ENCODE data around the gene KRT9. TPM values are rescaled to one million over a fixed set of nuclear protein-coding genes. Genes with fewer than 3 reads are reported as not detected.
"Not testable (repeated sequence)": the region's sequence is repeated elsewhere in the genome, so short reads cannot be mapped to it uniquely, and the experiment has no call there.

Gene KRT9
- total and polyA plus RNA-seq, 3 experiments from 2014 or later = not detected

GRCh38 chr17:41583137-41584127 is 11.6 kb upstream of the KRT9 start:
- no peaks in the 10 kb centered on the region for H3K36me3 Mint-ChIP-seq
- CTCF ChIA-PET = interaction anchor here (0.8 to 1.4 kb wide), 2 partner anchors 34 to 80 kb away, joined by 3 read pairs; no protein-coding TSS in a partner anchor
- H3K4me3 Mint-ChIP-seq = no peak overlapping the region
- Histone ChIP-seq H3K4me1 (ENCODE audit: insufficient read depth, low read length) (no peaks in the 10 kb centered on the region), H3K27ac (ENCODE audit: low read depth, low read length) (no peak overlapping the region), H3K9me3 (ENCODE audit: low read length) (no peaks in the 10 kb centered on the region), H3K36me3 (ENCODE audit: insufficient read depth, low read length) (no peaks in the 10 kb centered on the region), H3K27me3 (ENCODE audit: insufficient read depth, low read length, poor library complexity, severe bottlenecking) (peaks cover 2% of the 10 kb centered on the region), H3K4me3 (ENCODE audit: low read length) (no peak overlapping the region)
- H3K27me3 Mint-ChIP-seq = peaks cover 22 to 54% of the 10 kb centered on the region in 2 donors
- peaks cover 0 to 5% (median 0%) of the 10 kb centered on the region in 3 donors for H3K4me1 Mint-ChIP-seq
- no peak for DNase-seq
- POLR2A ChIA-PET = no interaction called here
- H3K27ac Mint-ChIP-seq = no peak overlapping the region
- H3K9me3 Mint-ChIP-seq = no peaks in the 10 kb centered on the region

- H3K4me1 ChIP-seq (ENCODE audit: insufficient read depth, low read length); CTCF ChIA-PET; H3K36me3 Mint-ChIP-seq; DNase-seq; H3K27ac Mint-ChIP-seq; H3K9me3 Mint-ChIP-seq; H3K27ac ChIP-seq (ENCODE audit: low read depth, low read length); H3K4me1 Mint-ChIP-seq; H3K4me3 Mint-ChIP-seq; H3K36me3 ChIP-seq (ENCODE audit: insufficient read depth, low read length); H3K4me3 ChIP-seq (ENCODE audit: low read length); H3K27me3 ChIP-seq (ENCODE audit: insufficient read depth, low read length, poor library complexity, severe bottlenecking); POLR2A ChIA-PET; H3K9me3 ChIP-seq (ENCODE audit: low read length): not testable (repeated sequence)
- H3K27me3 Mint-ChIP-seq = peaks cover 26 to 60% of the 10 kb centered on the region in 2 donors
These were observed 10.5 kb upstream of the KRT9 start for GRCh38 chr17:41582061-41582968.

GRCh38 chr17:41581366-41582060 is 9.7 kb upstream of the KRT9 start:
- peaks cover 0 to 5% (median 0%) of the 10 kb centered on the region in 3 donors for H3K4me1 Mint-ChIP-seq
- peaks cover 6% of the 10 kb centered on the region for H3K27me3 ChIP-seq (ENCODE audit: insufficient read depth, low read length, poor library complexity, severe bottlenecking)
- CTCF ChIA-PET = interaction anchor here (0.6 kb wide), 1 partner anchor 68 kb away, joined by 3 read pairs; no protein-coding TSS in a partner anchor

GRCh38 chr17:41580687-41581365 is 9.0 kb upstream of the KRT9 start:
- H3K27ac Mint-ChIP-seq = no peak overlapping the region
- ChIA-PET CTCF (interaction anchor here (0.6 kb wide), 1 partner anchor 68 kb away, joined by 3 read pairs; no protein-coding TSS in a partner anchor), POLR2A (no interaction called here)
- no peak overlapping the region for H3K4me3 Mint-ChIP-seq
- no peak for DNase-seq
- peaks cover 26 to 70% of the 10 kb centered on the region in 2 donors for H3K27me3 Mint-ChIP-seq
- H3K36me3 Mint-ChIP-seq = no peaks in the 10 kb centered on the region
- Histone ChIP-seq H3K9me3 (ENCODE audit: low read length) (no peaks in the 10 kb centered on the region), H3K36me3 (ENCODE audit: insufficient read depth, low read length) (no peaks in the 10 kb centered on the region), H3K4me3 (ENCODE audit: low read length) (no peak overlapping the region), H3K4me1 (ENCODE audit: insufficient read depth, low read length) (no peaks in the 10 kb centered on the region), H3K27ac (ENCODE audit: low read depth, low read length) (no peak overlapping the region), H3K27me3 (ENCODE audit: insufficient read depth, low read length, poor library complexity, severe bottlenecking) (peaks cover 6% of the 10 kb centered on the region)
- no peaks in the 10 kb centered on the region for H3K9me3 Mint-ChIP-seq
- H3K4me1 Mint-ChIP-seq = peaks cover 0 to 5% (median 0%) of the 10 kb centered on the region in 3 donors

More at GRCh38 chr17:41581366-41582060, 9.7 kb upstream of the KRT9 start:
- H3K4me3 ChIP-seq (ENCODE audit: low read length) = no peak overlapping the region
- peaks cover 24 to 64% of the 10 kb centered on the region in 2 donors for H3K27me3 Mint-ChIP-seq
- H3K27ac Mint-ChIP-seq = no peak overlapping the region
- H3K4me1 ChIP-seq (ENCODE audit: insufficient read depth, low read length) = no peaks in the 10 kb centered on the region
- H3K36me3 Mint-ChIP-seq = no peaks in the 10 kb centered on the region
- no peaks in the 10 kb centered on the region for H3K36me3 ChIP-seq (ENCODE audit: insufficient read depth, low read length)
- H3K9me3 ChIP-seq (ENCODE audit: low read length) = no peaks in the 10 kb centered on the region
- H3K27ac ChIP-seq (ENCODE audit: low read depth, low read length) = no peak overlapping the region
- POLR2A ChIA-PET = no interaction called here
- no peak overlapping the region for H3K4me3 Mint-ChIP-seq
- no peaks in the 10 kb centered on the region for H3K9me3 Mint-ChIP-seq
- no peak for DNase-seq

- H3K36me3 ChIP-seq (ENCODE audit: insufficient read depth, low read length) = no peaks in the 10 kb centered on the region
- no peaks in the 10 kb centered on the region for H3K9me3 Mint-ChIP-seq
- no peaks in the 10 kb centered on the region for H3K9me3 ChIP-seq (ENCODE audit: low read length)
- H3K4me3 ChIP-seq (ENCODE audit: low read length) = no peak overlapping the region
- H3K27me3 ChIP-seq (ENCODE audit: insufficient read depth, low read length, poor library complexity, severe bottlenecking) = peaks cover 6% of the 10 kb centered on the region
- no peak for DNase-seq
- peaks cover 25 to 73% of the 10 kb centered on the region in 2 donors for H3K27me3 Mint-ChIP-seq
- peaks cover 0 to 5% (median 0%) of the 10 kb centered on the region in 3 donors for H3K4me1 Mint-ChIP-seq
- ChIA-PET POLR2A (no interaction called here), CTCF (interaction anchor here (0.9 to 1.3 kb wide), 2 partner anchors 11 to 68 kb away, joined by 3 to 4 read pairs; no protein-coding TSS in a partner anchor)
- no peak overlapping the region for H3K27ac ChIP-seq (ENCODE audit: low read depth, low read length)
- no peaks in the 10 kb centered on the region for H3K4me1 ChIP-seq (ENCODE audit: insufficient read depth, low read length)
- no peak overlapping the region for H3K4me3 Mint-ChIP-seq
- no peak overlapping the region for H3K27ac Mint-ChIP-seq
- H3K36me3 Mint-ChIP-seq = no peaks in the 10 kb centered on the region
These were observed 8.4 kb upstream of the KRT9 start for GRCh38 chr17:41580244-41580575.

GRCh38 chr17:41579484-41580243 is 7.8 kb upstream of the KRT9 start:
- POLR2A ChIA-PET = interaction anchor here (0.6 to 0.7 kb wide), 2 partner anchors 29 to 887 kb away, joined by 3 read pairs; no protein-coding TSS in a partner anchor
- Histone ChIP-seq H3K4me3 (ENCODE audit: low read length) (no peak overlapping the region), H3K9me3 (ENCODE audit: low read length) (no peaks in the 10 kb centered on the region), H3K36me3 (ENCODE audit: insufficient read depth, low read length) (no peaks in the 10 kb centered on the region), H3K4me1 (ENCODE audit: insufficient read depth, low read length) (no peaks in the 10 kb centered on the region), H3K27ac (ENCODE audit: low read depth, low read length) (no peak overlapping the region), H3K27me3 (ENCODE audit: insufficient read depth, low read length, poor library complexity, severe bottlenecking) (peaks cover 6% of the 10 kb centered on the region)
- CTCF ChIA-PET = interaction anchor here (0.9 to 1.3 kb wide), 2 partner anchors 10 to 69 kb away, joined by 3 to 4 read pairs; no protein-coding TSS in a partner anchor
- Mint-ChIP-seq H3K9me3 (no peaks in the 10 kb centered on the region), H3K27me3 (peaks cover 24 to 78% of the 10 kb centered on the region in 2 donors), H3K27ac (no peak overlapping the region), H3K4me1 (peaks cover 0 to 5% (median 0%) of the 10 kb centered on the region in 3 donors), H3K36me3 (no peaks in the 10 kb centered on the region), H3K4me3 (no peak overlapping the region)
- DNase-seq = peak; percentile 29 to 57 (median 34)

Measured in CD8-positive, alpha-beta memory T cell (primary cell).